Adrenal gland (tissue), 5 donors: ENCODE results near the gene SIRT3.
A peak's percentile ranks its signal among the peaks of the same experiment; 100 is the strongest.

Source experiments
- CTCF ChIP-seq, 6 experiments: fragments of 450-650 bp in 4 of 6; fragments of 200-600 bp in 2 of 6; sonication (generic) in 1 of 6; IDR thresholded peaks; 1 replicate in 5 of 6; 2 replicates in 1 of 6; pipeline versions ENCODE4 v1.5.1 to v1.8.0; 2016 to 2021; ENCODE audit warnings: antibody characterized with exemption in 6 of 6, mild to moderate bottlenecking in 2 of 6, moderate library complexity in 1 of 6
- POLR2A ChIP-seq, 2 donors: fragments of 450-650 bp; IDR thresholded peaks; one replicate each; pipeline ENCODE4 v1.6.1; 2017; ENCODE audit warnings: antibody characterized with exemption in 2 of 2, mild to moderate bottlenecking in 2 of 2, moderate library complexity in 1 of 2
- donor health status: DM: no; HTN: no; CAD: no.

DNA sequence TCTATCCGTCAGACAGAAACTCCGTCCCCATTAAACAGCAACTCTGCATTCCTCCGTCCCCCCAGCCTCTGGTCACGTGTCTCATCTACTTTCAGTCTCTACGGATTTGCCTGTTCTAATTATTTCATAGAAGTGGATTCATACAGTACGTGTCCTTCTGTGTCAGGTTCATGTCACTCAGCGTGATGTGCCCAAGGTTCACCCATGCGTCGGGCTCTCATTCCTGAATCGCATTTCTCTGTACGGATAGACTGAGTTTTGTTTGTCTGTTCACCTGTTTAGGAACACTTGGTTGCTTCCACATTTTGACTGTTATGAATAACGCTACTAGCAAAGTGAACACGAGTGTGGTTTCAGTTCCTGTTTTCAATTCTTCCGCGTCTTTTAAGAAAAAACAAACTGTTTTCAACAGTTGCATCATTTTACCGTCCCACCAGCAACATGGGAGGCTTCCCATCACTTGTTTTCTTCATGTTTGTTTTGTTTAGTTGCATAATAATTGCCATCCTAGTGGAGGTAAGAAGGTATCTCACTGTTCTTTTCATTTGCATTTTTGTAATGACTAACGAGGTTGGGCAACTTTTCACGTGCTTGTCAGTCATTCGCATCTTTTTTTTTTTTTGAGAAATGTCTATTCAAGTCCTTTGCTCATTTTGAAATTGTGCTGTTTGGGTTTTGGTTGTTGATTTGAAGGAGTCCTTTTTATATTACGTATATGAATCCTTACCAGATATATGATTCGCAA lies 33.2 kb upstream of the SIRT3 start:
- peak in 2 of 6 experiments; percentile 27 to 40 for TF ChIP-seq CTCF (IDR thresholded peaks at IDR 0.05)
- TF ChIP-seq POLR2A (IDR thresholded peaks at IDR 0.05) = no peak
